ENCODE data around the gene LRRC36. TPM values are rescaled to one million over a fixed set of nuclear protein-coding genes. Genes with fewer than 3 reads are reported as not detected.

Gene LRRC36
- total RNA-seq, 1 experiment from 2014 or later: 0.13 TPM

DNA sequence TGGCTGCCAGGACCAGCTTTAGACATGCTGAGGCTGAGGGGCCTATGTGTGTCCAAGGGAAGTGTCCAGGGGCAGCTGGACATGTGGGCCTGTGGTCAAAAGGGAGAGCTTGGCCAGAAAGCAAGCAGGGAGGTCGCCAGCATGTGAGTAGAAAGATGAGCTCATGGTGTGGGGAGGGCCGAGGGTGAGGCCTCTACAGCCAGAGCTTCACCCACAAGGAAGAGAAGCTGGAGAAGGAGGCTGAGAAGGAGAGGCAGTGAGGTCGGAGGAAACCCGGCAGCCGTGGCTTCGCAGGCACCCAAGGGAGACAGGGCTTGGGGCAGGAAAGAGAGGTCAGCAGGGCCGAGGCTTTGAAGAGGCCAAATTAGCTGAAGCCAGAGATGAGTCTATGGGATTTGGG is 100.3 kb downstream of the LRRC36 start:
- POLR2A ChIA-PET: interaction anchor here (0.6 kb wide), 3 partner anchors 9 to 228 kb away, joined by 3 to 4 read pairs (median 4); no protein-coding TSS in a partner anchor
- peaks cover 78% of the 10 kb centered on the region for H3K4me1 Mint-ChIP-seq
- H3K27ac Mint-ChIP-seq: peak overlapping the region; percentile 37
- H3K4me3 Mint-ChIP-seq: no peak overlapping the region
- CTCF ChIA-PET: interaction anchor here (0.6 to 10.4 kb wide), 15 partner anchors 20 to 498 kb away, joined by 3 to 234 read pairs (median 6); partner anchors contain the start of genes ATP6V0D1, NOL3 and TPPP3
- TF ChIP-seq, protein P1, sequence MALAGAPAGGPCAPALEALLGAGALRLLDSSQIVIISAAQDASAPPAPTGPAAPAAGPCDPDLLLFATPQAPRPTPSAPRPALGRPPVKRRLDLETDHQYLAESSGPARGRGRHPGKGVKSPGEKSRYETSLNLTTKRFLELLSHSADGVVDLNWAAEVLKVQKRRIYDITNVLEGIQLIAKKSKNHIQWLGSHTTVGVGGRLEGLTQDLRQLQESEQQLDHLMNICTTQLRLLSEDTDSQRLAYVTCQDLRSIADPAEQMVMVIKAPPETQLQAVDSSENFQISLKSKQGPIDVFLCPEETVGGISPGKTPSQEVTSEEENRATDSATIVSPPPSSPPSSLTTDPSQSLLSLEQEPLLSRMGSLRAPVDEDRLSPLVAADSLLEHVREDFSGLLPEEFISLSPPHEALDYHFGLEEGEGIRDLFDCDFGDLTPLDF (CRISPR knock-in tag; IDR thresholded peaks at IDR 0.05): no peak
- TF ChIP-seq JAZF1 (CRISPR knock-in tag; IDR thresholded peaks at IDR 0.05): no peak
- TF ChIP-seq ZNF138 (CRISPR knock-in tag; conservative IDR thresholded peaks at IDR 0.05): no peak
- TF ChIP-seq GRHL2 (CRISPR knock-in tag; IDR thresholded peaks at IDR 0.05; ENCODE audit: insufficient replicate concordance, severe bottlenecking): no peak
- TF ChIP-seq TEAD4 (CRISPR knock-in tag; IDR thresholded peaks at IDR 0.05): no peak
- TF ChIP-seq EMX1 (CRISPR knock-in tag; IDR thresholded peaks at IDR 0.05): no peak
- TF ChIP-seq CREM (CRISPR knock-in tag; IDR thresholded peaks at IDR 0.05): no peak
- no peak for TF ChIP-seq ATF2 (CRISPR knock-in tag; IDR thresholded peaks at IDR 0.05; ENCODE audit: borderline replicate concordance, low read depth)
- no peak for TF ChIP-seq IRF2 (CRISPR knock-in tag; IDR thresholded peaks at IDR 0.05; ENCODE audit: borderline replicate concordance, low read depth)
- no peak for TF ChIP-seq ZNF317 (CRISPR knock-in tag; IDR thresholded peaks at IDR 0.05; ENCODE audit: borderline replicate concordance, low read depth)
- TF ChIP-seq ZNF263 (CRISPR knock-in tag; IDR thresholded peaks at IDR 0.05; ENCODE audit: low read depth): no peak
- ATAC-seq (no peak), DNase-seq (ENCODE audit: low spot score) (no peak)
- H3K9me3 Mint-ChIP-seq: no peaks in the 10 kb centered on the region
- peaks cover 12% of the 10 kb centered on the region for H3K27me3 Mint-ChIP-seq (ENCODE audit: low read depth)
- no peaks in the 10 kb centered on the region for H3K36me3 Mint-ChIP-seq

DNA sequence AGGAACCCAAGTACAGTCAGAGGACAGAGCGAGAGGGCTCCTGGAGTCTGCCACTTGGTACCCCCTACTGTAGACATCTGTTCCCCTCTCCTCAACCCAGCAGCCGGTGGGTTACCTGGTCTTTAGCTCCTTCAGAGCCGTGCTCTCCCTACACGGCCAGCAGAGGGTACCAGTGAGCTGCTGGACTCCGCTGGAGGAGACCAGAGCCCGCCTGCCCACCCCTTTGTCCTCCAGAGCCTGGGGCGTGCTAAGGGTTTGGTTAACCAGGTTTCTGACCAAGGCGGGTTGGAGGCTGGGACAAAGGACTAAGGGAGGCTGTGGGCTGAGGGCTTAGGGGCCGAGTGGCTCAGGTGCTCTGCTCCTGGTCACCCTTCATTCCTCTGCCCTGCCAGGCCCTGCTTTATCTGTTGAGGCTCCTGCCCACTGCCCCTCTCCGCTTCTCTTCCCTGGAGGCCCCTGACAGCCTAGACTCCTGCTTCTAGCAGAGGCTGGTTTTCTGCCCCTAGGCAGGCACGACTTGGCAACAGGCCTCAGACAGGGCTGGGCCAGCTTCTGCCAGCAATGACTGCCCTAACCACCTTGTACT is 101.6 kb downstream of the LRRC36 start:
- no peaks in the 10 kb centered on the region for H3K9me3 Mint-ChIP-seq
- no peak overlapping the region for H3K27ac Mint-ChIP-seq
- ATAC-seq (peak; percentile 67), DNase-seq (ENCODE audit: low spot score) (peak; percentile 91)
- H3K4me3 Mint-ChIP-seq: no peak overlapping the region
- H3K4me1 Mint-ChIP-seq: peaks cover 77% of the 10 kb centered on the region
- H3K27me3 Mint-ChIP-seq (ENCODE audit: low read depth): peaks cover 12% of the 10 kb centered on the region
- POLR2A ChIA-PET: interaction anchor here (0.5 to 1.2 kb wide), 4 partner anchors 12 to 258 kb away, joined by 3 to 7 read pairs (median 4); partner anchors contain the start of genes NOL3 and ZDHHC1
- CTCF ChIA-PET: interaction anchor here (0.6 to 10.4 kb wide), 47 partner anchors 8 to 500 kb away, joined by 3 to 234 read pairs (median 5); partner anchors contain the start of genes ATP6V0D1, CES3, ELMO3 and LRRC36
- no peaks in the 10 kb centered on the region for H3K36me3 Mint-ChIP-seq
- TF ChIP-seq TP53 (CRISPR knock-in tag; IDR thresholded peaks at IDR 0.05) (no peak), NR1H2 (CRISPR knock-in tag; IDR thresholded peaks at IDR 0.05) (no peak), ZNF423 (CRISPR knock-in tag; IDR thresholded peaks at IDR 0.05) (no peak), E2F5 (CRISPR knock-in tag; IDR thresholded peaks at IDR 0.05) (0 out of 2 replicates have a peak, but pooled peaks have one; percentile 41), NR2C2 (CRISPR knock-in tag; IDR thresholded peaks at IDR 0.05) (no peak)
- TF ChIP-seq, protein P2, sequence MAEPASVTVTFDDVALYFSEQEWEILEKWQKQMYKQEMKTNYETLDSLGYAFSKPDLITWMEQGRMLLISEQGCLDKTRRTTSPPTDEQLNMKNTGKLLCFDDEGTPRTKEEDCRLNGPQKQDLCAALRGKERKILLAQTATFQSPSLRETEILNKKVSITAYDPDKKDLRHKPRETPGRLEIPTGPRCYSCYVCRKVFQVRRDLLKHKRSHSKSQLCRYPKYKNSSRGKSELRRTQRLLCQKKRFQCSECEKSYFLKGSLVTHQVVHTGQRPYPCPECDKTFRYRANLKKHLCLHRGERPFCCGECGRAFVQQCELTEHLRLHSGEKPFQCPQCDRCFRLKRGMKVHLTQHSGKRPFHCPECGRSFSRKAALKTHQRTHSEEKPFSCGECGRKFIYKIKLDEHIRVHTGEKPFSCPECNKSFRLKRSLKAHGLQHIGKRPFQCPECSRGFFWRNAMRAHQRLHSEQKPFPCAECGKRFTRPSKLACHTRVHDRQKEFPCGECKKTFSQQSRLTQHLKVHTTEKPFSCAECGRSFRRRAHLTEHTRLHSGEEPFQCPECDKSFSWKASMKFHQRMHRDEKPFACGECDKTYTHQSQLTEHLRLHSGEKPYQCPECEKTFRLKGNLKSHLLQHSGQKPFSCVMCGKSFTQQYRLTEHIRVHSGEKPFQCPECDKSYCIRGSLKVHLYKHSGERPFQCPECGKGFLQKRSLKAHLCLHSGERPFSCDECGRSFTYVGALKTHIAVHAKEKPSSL (CRISPR knock-in tag; conservative IDR thresholded peaks at IDR 0.05): no peak
- TF ChIP-seq, protein P3, sequence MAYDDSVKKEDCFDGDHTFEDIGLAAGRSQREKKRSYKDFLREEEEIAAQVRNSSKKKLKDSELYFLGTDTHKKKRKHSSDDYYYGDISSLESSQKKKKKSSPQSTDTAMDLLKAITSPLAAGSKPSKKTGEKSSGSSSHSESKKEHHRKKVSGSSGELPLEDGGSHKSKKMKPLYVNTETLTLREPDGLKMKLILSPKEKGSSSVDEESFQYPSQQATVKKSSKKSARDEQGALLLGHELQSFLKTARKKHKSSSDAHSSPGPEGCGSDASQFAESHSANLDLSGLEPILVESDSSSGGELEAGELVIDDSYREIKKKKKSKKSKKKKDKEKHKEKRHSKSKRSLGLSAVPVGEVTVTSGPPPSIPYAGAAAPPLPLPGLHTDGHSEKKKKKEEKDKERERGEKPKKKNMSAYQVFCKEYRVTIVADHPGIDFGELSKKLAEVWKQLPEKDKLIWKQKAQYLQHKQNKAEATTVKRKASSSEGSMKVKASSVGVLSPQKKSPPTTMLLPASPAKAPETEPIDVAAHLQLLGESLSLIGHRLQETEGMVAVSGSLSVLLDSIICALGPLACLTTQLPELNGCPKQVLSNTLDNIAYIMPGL (CRISPR knock-in tag; IDR thresholded peaks at IDR 0.05): 0 out of 2 replicates have a peak, but pooled peaks have one; percentile 54
- TF ChIP-seq, protein P4, sequence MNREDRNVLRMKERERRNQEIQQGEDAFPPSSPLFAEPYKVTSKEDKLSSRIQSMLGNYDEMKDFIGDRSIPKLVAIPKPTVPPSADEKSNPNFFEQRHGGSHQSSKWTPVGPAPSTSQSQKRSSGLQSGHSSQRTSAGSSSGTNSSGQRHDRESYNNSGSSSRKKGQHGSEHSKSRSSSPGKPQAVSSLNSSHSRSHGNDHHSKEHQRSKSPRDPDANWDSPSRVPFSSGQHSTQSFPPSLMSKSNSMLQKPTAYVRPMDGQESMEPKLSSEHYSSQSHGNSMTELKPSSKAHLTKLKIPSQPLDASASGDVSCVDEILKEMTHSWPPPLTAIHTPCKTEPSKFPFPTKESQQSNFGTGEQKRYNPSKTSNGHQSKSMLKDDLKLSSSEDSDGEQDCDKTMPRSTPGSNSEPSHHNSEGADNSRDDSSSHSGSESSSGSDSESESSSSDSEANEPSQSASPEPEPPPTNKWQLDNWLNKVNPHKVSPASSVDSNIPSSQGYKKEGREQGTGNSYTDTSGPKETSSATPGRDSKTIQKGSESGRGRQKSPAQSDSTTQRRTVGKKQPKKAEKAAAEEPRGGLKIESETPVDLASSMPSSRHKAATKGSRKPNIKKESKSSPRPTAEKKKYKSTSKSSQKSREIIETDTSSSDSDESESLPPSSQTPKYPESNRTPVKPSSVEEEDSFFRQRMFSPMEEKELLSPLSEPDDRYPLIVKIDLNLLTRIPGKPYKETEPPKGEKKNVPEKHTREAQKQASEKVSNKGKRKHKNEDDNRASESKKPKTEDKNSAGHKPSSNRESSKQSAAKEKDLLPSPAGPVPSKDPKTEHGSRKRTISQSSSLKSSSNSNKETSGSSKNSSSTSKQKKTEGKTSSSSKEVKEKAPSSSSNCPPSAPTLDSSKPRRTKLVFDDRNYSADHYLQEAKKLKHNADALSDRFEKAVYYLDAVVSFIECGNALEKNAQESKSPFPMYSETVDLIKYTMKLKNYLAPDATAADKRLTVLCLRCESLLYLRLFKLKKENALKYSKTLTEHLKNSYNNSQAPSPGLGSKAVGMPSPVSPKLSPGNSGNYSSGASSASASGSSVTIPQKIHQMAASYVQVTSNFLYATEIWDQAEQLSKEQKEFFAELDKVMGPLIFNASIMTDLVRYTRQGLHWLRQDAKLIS (CRISPR knock-in tag; IDR thresholded peaks at IDR 0.05; ENCODE audit: borderline replicate concordance): no peak

All from WTC11 (cell line).